ENCODE data around the gene COL6A1.

DNA sequence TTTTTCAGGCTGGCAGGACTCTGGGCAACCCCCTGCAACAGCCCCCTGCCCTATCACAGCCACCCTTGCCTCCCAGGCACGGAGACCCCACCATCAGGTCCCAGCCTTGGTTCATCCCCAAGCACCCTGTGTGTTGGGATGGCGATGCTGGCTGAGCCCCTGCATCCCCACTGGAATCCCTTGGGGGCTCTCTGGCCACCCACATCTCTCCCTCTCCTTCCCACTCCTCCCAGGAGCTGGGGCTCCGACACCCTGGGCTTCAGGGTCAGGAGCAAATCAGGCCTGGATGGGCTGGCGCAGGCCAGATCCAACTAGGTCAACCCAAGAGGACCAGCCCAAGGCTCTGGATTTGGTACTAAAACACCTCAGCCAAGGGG lies 25.9 kb downstream of the COL6A1 start:
- TF ChIP-seq, protein P1, sequence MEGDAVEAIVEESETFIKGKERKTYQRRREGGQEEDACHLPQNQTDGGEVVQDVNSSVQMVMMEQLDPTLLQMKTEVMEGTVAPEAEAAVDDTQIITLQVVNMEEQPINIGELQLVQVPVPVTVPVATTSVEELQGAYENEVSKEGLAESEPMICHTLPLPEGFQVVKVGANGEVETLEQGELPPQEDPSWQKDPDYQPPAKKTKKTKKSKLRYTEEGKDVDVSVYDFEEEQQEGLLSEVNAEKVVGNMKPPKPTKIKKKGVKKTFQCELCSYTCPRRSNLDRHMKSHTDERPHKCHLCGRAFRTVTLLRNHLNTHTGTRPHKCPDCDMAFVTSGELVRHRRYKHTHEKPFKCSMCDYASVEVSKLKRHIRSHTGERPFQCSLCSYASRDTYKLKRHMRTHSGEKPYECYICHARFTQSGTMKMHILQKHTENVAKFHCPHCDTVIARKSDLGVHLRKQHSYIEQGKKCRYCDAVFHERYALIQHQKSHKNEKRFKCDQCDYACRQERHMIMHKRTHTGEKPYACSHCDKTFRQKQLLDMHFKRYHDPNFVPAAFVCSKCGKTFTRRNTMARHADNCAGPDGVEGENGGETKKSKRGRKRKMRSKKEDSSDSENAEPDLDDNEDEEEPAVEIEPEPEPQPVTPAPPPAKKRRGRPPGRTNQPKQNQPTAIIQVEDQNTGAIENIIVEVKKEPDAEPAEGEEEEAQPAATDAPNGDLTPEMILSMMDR (IDR thresholded peaks at IDR 0.05; ENCODE audit: low read length), result no peak
- TF ChIP-seq EZH2 (IDR thresholded peaks at IDR 0.05; ENCODE audit: borderline replicate concordance, low read length), result no peak
